Measurements from ENCODE around the gene CHRM2.

Gene CHRM2

GRCh38 chr7:137006293-137006692, 137.8 kb downstream of the CHRM2 start:
- TF ChIP-seq CTCF (IDR thresholded peaks at IDR 0.05), result no peak
- no peak overlapping the region for H3K4me3 ChIP-seq
- H3K27ac ChIP-seq, result no peak overlapping the region
- DNase-seq (ENCODE audit: low spot score), result no peak

- no peak for DNase-seq (ENCODE audit: low spot score)
- TF ChIP-seq CTCF (IDR thresholded peaks at IDR 0.05), result no peak
- Histone ChIP-seq H3K4me3 (no peak overlapping the region), H3K27ac (no peak overlapping the region)
Observed at GRCh38 chr7:137007001-137007694, 138.7 kb downstream of the CHRM2 start.

GRCh38 chr7:137009404-137009803, 141.0 kb downstream of the CHRM2 start:
- H3K4me3 ChIP-seq, result no peak overlapping the region
- no peak overlapping the region for H3K27ac ChIP-seq
- TF ChIP-seq CTCF (IDR thresholded peaks at IDR 0.05), result no peak
- DNase-seq (ENCODE audit: low spot score), result no peak

- no peak for DNase-seq (ENCODE audit: low spot score)
- Histone ChIP-seq H3K4me3 (no peak overlapping the region), H3K27ac (no peak overlapping the region)
- no peak for TF ChIP-seq CTCF (IDR thresholded peaks at IDR 0.05)
Observed at GRCh38 chr7:137015015-137015414, 146.6 kb downstream of the CHRM2 start.

GRCh38 chr7:137017221-137017620, 148.8 kb downstream of the CHRM2 start:
- no peak for TF ChIP-seq CTCF (IDR thresholded peaks at IDR 0.05)
- no peak overlapping the region for H3K27ac ChIP-seq
- DNase-seq (ENCODE audit: low spot score), result no peak
- no peak overlapping the region for H3K4me3 ChIP-seq

GRCh38 chr7:137018468-137018867, 150.0 kb downstream of the CHRM2 start:
- DNase-seq (ENCODE audit: low spot score), result no peak

More at GRCh38 chr7:137018468-137018867, 150.0 kb downstream of the CHRM2 start:
- Histone ChIP-seq H3K27ac (no peak overlapping the region), H3K4me3 (no peak overlapping the region)
- no peak for TF ChIP-seq CTCF (IDR thresholded peaks at IDR 0.05)

Measured in coronary artery (tissue), 2 donors.